Fibroblast of villous mesenchyme (primary cell): ENCODE data around the gene QPCT. TPM values are rescaled to one million over a fixed set of nuclear protein-coding genes. Genes with fewer than 3 reads are reported as not detected.
"Not testable (repeated sequence)": the region's sequence is repeated elsewhere in the genome, so short reads cannot be mapped to it uniquely, and the experiment has no call there.

Experiments used
- DNase-seq: peaks from one replicate; pipeline ENCODE4 v3.0.0-alpha.2; 2010; ENCODE audit warnings: low read depth
- H3K4me3 ChIP-seq: 2 replicates; pipeline ENCODE4 v1.5.1; 2011; ENCODE audit warnings: low read depth, mild to moderate bottlenecking, low read length
- CTCF ChIP-seq: IDR thresholded peaks from 2 replicates; pipeline ENCODE4 v1.5.1; 2012; ENCODE audit warnings: low read depth, mild to moderate bottlenecking, low read length; ENCODE audit not compliant: insufficient read depth
- total RNA-seq: library from RNA; depleted of rRNA; stranded (reverse); fragments of >200 nt; gene quantifications from 2 replicates; pipeline ENCODE4 v1.2.3, GENCODE V29; 2012

QPCT gene
- total RNA-seq, 1 donor: 47.5 TPM

- DNase-seq: no peak
- no peak overlapping the region for H3K4me3 ChIP-seq
- TF ChIP-seq CTCF: no peak
Observed at GRCh38 chr2:37396890-37397565, 52.6 kb downstream of the QPCT start.

GRCh38 chr2:37398990-37399389 is 54.6 kb downstream of the QPCT start:
- no peak for TF ChIP-seq CTCF
- no peak overlapping the region for H3K4me3 ChIP-seq
- no peak for DNase-seq

- no peak for DNase-seq
- H3K4me3 ChIP-seq: no peak overlapping the region
- TF ChIP-seq CTCF: no peak
Observed at GRCh38 chr2:37400041-37400440, 55.6 kb downstream of the QPCT start.

GRCh38 chr2:37402636-37403035 is 58.2 kb downstream of the QPCT start:
- no peak for DNase-seq
- no peak overlapping the region for H3K4me3 ChIP-seq
- TF ChIP-seq CTCF: no peak

GRCh38 chr2:37405781-37406180 is 61.4 kb downstream of the QPCT start:
- no peak overlapping the region for H3K4me3 ChIP-seq
- no peak for TF ChIP-seq CTCF
- DNase-seq: no peak

- TF ChIP-seq CTCF: no peak
- no peak for DNase-seq
- no peak overlapping the region for H3K4me3 ChIP-seq
Observed at GRCh38 chr2:37412231-37412630, 67.8 kb downstream of the QPCT start.

GRCh38 chr2:37413911-37414469 is 69.6 kb downstream of the QPCT start:
- not testable (repeated sequence) for DNase-seq

More at GRCh38 chr2:37413911-37414469, 69.6 kb downstream of the QPCT start:
- not testable (repeated sequence) for H3K4me3 ChIP-seq
